Measurements from ENCODE around the gene CALN1.
"Not testable (repeated sequence)": the region's sequence is repeated elsewhere in the genome, so short reads cannot be mapped to it uniquely, and the experiment has no call there.

The CALN1 gene

DNA sequence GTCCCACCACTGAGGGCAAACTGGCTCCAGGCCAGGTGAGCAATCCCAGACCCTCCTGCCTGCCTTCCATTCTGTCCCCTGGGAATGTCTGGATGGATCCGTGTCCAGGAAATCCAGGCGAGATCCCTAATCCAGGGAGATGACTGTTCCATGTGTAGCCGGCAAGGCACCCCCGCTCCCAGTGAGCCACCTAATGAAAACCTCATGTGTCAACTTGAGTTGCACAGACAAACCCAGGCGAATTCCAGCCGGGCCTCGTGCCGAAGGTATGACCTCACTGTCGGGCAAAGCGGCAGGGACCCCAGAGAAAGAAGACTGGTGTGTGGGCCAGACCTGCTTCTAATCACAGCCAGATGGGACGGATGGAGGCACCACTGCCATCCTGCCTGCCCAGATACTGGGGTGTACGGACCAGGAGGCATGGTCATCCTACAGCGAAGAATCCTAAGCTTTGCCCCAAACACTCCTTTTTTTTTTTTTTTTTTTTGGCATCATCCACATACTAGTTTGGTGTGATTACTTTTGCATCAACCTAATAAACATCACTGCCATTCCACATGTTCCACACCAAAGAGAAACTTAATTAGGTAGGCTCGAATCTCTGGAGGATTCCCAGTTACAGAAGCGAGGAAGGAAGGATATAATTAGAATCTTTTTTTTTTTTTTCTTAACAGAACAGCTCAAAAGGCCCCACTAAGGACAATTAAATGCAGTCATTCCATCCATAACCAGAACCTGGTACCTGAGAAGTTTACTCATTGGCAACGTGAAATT lies 313.1 kb downstream of the CALN1 start:
- DNase-seq (ENCODE audit: low read depth in 3 of 3): no peak

DNA sequence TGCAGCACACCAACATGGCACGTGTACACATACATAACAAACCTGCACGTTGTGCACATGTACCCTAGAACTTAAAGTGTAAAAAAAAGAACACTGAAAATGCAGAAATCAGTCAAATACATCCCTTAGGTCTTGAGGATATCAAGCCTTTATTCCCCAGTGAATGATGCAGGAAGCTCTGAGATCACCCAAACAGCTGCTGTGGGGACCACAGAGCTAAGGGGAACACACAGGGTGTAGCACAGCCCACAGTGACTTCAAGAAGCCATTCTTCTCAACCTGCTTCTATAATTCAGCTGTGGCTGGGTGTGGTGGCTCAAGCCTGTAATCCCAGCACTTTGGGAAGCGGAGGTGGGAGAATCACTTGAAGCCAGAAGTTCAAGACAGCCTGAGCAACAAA lies 314.9 kb downstream of the CALN1 start:
- DNase-seq (ENCODE audit: low read depth in 3 of 3): no peak

DNA sequence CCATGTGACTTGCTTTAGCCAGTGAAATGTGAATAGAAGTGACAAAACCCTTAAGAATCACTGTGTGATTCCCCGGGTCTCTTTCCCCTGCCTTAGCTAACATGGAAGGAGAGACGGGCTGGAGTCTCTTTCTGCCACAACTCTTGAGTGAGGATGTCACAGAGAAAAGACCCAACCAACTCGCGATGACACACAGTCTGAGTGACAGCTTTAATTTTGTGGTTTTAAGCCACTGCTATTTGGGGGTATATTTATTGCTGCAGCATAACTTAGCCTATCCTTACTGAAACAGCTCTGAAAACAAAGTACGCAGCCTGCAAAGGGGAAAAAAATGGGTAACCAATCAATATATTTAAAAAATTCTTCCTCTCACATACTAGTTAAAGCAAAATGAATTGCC lies 319.4 kb downstream of the CALN1 start:
- DNase-seq (ENCODE audit: low read depth in 3 of 3): no peak

DNA sequence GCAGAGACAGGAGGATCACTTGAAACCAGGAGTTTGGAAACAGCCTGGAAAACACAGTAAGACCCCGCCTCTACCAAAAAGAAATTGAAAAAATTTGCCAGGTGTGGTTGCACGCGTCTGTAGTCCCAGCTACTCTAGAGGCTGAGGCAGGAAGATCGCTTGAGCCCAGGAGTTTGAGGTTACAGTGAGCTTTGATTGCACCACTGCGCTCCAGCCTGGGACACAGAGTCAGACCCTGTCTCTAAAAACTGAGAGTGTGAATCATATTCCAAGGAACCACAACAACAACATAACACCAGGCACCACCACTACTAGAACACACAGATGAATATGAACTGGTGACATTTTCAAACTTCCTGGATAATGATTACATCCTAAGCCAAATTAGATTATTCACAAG lies 324.2 kb downstream of the CALN1 start:
- DNase-seq (ENCODE audit: low read depth in 3 of 3): no peak

DNA sequence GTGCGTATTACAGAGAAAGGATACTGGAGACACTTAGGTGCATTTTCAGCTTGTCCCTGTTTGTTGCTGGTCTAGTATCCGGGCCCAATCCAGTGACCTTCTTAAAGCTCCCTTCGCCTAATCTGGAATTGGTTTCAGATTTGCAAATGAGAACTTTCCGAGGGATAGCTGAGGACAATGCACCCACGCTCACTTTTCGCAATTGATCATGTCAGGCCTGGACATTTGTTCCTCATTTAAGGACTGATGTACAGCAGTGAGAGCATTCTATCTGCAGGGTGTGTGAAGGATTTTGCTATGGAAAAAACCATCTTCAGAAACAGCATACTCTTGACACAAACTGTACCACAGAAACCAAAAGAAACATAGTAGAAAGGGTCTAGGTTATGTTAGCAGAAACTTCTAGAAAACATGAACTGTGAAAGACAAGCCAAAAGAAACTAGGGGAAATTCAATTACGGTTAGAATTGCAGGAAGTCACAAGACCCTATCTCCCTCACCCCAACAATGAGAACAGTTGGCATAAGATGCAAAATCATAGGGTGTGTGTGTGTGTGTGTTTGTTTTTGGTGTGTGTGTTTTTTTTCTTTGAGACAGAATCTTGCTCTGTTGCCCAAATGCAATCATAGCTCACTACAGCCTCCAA lies 331.1 kb downstream of the CALN1 start:
- DNase-seq (ENCODE audit: low read depth in 3 of 3): no peak

DNA sequence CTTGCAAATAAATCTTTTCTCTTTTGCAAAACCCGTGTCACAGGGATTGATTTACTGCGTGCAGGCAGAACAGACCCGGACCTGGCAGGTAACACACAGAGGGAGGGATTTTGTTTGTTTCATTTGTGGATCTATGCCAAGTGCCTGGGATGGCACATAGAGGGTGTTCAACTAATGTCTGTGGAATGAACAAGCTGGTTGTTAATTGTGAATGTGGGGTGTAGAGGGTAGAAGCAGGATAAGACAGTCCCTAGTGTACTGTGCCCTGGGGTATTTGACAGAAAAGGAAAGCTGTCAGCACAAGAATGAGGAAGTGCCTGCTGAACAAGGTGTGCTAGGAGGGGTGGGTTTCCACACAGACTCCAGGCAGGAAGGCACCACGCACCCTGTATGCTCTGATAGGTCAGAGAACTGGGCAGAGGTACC lies 331.8 kb downstream of the CALN1 start:
- no peak for DNase-seq (ENCODE audit: low read depth in 3 of 3)

DNA sequence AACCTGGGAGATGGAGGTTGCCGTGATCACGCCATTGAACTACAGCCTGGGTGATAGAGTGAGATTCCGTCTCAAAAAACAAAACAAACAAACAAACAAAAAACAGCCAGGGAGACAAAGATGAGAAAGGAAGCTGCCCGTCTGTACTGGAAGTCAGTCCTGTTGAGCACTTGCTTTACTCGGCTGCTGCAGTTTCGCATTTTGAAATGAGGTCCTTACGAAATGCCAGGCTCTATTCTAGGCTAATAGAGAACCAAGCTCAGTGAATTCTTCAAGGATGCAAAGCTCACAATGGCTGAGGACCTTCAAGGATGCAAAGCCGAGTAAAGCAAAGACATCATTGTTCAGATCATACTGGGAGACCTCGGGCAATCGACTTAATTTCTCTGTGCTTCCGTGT lies 333.3 kb downstream of the CALN1 start:
- no peak for DNase-seq (ENCODE audit: low read depth in 3 of 3)

DNA sequence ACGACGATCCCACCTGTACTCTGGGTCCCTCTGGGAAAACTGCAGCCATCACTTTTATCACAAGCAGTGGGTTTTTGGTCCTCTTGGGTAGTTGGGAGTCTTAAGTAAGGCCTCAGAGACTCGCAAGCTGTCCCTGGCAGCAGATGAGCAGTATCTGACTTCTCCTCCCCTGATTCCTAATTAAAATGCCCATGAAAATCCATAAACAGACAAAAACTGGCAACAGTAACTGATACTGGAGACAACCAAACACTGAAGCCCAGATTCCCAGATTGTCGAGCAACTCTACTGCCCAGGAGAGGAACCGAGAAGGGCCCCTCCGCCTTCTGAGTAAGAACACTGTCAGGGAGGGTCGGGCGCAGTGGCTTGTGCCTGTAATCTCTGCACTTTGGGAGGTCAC lies 333.8 kb downstream of the CALN1 start:
- no peak for DNase-seq (ENCODE audit: low read depth in 3 of 3)

DNA sequence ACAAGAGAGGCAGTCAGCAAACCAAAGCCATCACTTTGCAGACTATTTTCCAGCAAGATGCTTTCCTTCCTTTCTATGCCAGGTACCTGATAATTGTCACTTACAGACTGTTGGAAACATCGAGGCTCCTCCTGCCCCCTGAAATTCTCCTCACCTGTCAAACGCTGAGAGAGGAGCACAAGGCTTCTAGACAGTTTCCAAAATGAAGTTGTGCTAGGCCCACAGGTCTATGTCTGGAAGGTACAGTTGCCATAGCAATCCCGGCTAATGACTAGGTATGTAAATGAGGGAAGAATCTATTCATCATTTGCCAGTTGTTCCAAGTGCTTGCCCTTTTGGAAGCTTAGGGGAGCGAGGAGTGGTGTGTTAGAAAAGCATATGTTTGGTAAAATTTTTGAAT lies 334.4 kb downstream of the CALN1 start:
- DNase-seq (ENCODE audit: low read depth in 3 of 3): no peak

DNA sequence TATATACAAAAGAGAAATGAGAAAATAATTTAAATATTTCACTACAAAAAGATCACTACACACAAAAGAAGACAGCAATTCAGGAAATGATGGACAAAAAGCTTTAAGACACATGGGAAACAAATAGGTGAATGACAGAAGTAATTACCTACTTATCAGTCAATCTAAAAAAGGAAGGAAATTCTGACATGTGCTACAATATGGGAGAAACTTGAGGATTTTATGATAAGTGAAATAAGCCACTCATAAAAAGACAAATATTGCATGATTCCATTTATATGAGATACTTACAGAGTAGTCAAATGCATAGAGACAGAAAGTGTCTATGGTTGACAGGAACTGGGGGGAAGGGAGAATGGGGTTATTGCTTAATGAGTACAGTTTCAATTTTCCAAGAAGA lies 339.2 kb downstream of the CALN1 start:
- no peak for DNase-seq (ENCODE audit: low read depth in 3 of 3)

DNA sequence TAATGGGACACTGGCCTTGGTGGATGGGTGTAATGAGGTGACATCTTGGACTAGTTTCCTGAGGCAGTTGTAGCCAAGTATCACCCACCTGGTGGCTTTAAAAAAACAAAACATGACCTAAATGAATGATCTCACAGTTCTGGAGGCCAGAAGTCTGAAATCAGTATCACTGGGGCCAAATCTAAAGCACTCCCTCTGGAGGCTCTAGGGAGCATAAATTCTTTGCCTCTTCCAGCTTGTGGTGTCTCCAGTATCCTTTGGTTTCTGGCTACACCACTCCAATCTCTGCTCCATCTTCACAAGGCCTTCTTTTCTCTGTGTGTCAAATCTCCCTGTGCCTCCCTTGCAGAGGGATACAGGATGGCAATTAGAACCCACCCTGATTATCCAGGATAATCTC lies 342.9 kb downstream of the CALN1 start:
- DNase-seq (ENCODE audit: low read depth in 3 of 3): no peak

DNA sequence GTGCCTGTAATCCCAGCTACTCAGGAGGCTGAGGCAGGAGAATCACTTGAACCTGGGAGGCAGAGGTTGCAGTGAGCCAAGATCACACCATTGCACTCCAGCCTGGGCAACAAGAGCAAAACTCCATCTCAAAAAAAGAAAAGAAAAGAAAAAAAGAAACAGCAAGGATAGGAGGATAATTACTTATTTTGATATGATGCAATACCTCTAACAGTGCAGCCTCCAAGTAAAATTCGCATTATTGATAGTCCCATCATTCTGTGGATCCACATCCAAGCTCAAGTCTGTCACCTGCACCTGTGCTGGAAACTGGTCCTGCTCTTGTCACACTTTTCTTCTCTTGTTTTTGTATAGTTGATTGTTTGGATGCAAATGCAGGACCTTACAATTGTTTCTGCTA lies 346.4 kb downstream of the CALN1 start:
- DNase-seq (ENCODE audit: low read depth in 3 of 3): not testable (repeated sequence)

DNA sequence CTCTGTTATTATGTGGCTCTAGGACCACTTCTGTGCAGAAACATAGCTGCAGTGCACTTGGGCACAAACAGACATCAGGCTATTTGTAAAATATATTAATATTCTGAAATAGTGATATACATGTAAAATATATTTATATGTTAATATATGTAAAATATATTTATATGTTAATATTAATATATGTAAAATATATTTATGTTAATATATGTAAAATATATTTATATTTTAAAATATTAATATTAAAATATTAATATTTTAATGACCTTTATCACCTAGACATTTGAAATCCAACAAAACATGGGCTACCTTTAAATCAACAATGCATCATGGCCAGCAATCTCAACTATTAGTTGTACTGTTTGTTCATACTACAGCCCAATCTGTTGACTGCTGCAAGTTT lies 347.2 kb downstream of the CALN1 start:
- no peak for DNase-seq (ENCODE audit: low read depth in 3 of 3)

DNA sequence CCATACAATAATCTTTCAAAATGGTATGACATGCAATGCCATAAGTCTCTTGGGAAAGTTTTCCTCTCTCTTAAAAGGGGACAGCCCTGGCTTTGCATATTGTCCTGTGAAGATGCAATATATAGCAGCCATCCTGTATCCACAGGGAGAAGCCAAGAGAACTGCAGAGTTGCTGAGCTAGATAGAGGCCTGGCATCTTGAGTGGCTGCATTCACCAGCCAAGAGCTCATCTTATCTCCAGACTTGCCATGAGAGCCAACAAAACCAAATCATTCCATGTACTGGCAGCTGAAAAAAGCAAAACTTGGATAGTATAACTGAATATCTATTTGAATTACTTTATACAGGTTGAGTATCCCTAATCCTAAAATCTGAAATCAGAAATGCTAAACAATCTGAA lies 348.8 kb downstream of the CALN1 start:
- no peak for DNase-seq (ENCODE audit: low read depth in 3 of 3)

DNA sequence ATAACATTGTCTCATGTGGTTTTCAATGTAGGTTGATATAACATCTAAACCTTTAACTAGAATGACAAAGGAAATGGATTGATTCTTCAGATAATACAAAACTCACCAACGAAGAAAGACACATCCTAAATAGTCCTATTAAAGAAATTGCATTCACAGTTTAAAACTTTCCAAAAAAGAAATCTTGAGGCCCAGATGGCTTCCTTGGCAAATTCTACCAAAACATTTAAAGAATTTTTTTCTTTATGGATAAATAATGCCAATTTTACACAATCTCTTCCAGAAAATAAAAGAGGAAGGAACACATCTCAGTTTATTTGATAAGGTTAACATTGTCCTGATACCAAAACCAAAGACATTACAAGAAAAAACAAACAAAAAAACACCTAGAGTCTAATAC lies 349.5 kb downstream of the CALN1 start:
- DNase-seq (ENCODE audit: low read depth in 3 of 3): no peak

DNA sequence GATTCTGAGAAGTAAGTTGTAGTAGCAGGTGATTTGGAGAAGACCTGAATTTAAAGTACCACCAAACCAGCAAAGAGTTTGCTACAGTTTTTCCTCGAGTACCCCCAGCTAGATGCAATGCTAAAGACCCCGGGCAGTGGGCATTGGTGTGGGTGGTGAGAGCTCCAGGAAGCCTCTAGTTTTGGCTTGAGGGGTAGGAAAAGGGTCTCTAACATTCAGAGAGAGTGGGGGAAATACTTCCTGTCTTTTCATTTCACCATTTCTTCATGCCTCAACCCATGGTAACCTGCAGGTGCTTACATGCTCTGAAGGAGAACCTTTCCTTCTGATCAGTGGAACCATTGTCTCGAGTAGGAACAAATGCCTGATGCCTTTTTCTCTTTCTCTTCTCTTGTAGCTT lies 352.2 kb downstream of the CALN1 start:
- no peak for DNase-seq (ENCODE audit: low read depth in 3 of 3)

DNA sequence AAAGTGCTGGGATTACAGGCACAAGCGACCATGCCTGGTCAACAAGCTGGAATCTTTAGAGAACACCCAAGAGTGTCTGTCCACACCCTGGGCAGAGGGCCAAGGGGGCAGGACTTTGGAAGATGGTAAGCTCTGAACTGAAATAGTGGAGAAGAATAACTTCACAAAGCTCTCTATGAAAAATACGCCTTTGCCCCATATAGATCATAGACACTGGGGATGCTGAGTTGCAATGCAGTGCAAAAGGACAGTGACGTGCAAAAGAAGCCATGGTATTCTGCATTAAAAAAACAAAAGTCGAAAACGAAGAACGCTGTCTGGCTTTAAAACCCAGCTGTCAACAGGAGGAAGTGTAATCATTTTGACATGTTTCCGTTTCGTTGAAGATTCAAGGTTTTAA lies 353.6 kb downstream of the CALN1 start:
- no peak for DNase-seq (ENCODE audit: low read depth in 3 of 3)

DNA sequence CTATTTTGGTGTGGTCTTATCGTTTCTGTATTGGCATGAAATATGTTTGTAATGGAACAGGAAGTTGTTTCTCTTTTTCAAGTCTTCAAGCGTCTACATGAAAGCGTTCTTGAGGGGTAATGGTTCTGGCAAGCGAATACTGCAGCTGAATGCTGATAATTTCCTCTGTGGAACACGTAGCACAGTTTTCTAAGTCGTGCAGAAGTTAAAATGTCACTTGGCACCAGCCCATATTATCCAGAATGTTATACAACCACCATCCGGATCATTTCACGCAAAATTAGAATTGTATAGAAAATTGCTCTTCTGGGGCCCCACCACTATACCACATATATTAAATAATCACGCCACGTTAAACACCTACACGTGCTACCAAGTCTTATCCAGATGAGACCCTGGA lies 354.3 kb downstream of the CALN1 start:
- DNase-seq (ENCODE audit: low read depth in 3 of 3): no peak

DNA sequence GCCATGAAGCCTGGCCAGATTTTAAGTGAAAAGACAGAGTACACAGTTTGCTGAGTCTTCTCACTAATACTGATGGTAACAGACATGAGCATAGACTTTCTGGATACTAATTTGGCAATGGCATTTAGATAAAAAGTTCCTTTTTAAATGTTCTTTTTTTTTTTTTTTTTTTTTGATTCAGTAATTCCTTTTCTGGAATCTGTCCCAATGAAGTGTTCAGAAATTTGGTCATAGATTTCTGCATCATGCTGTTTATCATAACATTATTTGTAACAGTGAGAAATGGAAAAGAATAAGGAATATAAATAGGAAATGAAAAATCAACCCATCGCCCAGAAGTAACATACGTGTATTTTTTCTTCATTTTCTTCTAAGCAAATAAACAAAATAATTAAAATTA lies 354.9 kb downstream of the CALN1 start:
- no peak for DNase-seq (ENCODE audit: low read depth in 3 of 3)

DNA sequence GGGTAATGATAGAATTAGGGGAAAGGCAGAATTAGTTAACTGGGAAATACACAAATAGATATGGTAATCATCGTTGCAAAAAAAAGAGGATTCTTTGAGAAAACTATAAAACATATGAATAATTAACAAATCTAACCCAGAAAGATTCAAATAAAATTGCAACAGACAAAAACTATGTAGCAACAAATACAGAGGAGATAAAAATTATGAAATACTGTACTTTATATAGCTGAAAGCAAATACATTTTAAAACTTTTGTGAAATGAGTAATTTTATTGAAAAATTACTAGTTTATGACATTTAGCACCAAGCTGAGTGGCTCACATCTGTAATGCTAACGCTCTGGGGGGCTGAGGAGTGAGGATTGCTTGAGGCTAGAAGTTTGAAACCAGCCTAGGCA lies 356.7 kb downstream of the CALN1 start:
- no peak for DNase-seq (ENCODE audit: low read depth in 3 of 3)

DNA sequence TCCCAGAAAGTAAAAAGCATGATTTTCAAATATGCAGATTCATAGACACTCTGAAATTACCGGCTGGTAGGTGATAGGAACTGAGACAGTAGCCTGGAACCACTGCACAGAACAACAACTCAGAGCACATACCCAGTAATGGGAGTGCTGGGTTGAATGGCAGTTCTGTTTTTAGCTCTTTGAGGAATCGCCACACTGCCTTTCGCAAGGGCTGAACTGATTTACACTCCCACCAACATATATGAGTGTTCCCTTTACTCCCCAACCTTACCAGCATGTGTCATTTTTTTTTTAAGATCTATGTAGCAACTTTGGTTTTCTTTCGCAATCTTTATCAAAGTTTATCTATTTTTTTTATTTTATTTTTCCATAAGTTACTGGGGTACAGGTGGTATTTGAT lies 358.8 kb downstream of the CALN1 start:
- DNase-seq (ENCODE audit: low read depth in 3 of 3): no peak

DNA sequence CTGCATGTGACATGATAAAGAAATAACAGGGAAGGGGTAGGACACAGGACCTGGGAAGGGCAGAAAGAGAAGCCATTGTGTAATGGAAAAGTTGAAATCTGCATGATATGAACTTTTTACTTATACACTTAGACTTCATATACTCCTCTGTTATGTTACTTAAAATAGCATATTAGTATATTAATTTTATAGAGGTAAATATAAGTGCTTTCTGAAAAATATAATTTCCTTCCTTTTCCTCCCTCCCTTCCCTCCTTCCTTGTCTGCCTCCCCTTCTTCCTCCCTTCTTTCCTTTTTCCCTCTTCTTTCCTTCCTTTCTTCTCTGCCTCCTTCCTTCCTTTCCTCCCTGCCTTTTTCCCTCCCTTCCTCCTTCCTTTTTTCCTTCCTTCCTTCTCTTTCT lies 363.7 kb downstream of the CALN1 start:
- no peak for DNase-seq (ENCODE audit: low read depth in 3 of 3)

DNA sequence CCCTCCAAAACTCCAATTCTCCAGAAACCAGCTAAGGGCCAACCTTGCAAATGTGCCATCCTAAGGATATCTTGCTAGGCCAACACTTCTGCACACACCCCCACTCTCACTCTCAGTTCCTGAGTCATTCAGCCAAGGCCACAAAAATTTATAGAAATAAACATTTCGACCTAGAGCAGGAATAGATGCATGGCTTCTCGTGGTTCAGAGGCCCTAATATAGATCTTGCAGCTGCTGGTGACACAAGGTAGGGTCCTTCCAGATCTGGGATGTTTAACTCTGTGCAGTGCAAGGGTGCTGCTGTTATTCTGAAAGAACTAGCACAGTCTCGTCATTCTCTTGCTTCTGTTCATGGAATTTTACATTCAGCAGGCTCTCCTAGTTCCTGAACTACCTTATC lies 369.3 kb downstream of the CALN1 start:
- no peak for DNase-seq (ENCODE audit: low read depth in 3 of 3)

DNA sequence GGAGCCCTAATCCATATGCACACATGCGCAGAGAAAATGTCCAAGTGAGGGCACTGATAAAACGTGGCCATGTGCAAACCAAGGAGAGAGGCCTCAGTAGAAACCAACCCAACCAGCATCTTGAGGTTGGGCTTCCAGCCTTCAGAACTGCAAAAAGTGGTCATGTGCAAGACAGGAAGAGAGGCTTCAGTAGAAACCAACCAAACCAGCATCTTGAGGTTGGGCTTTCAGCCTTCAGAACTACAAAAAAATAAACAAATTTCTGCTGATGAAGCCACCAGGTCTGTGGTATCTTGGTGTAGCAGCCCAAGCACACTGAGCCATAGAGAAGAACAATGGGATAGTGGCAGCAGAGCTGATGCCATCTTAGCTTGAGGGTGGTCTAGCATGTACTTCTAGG lies 371.5 kb downstream of the CALN1 start:
- DNase-seq (ENCODE audit: low read depth in 3 of 3): no peak
